ENCODE results near the gene NRXN3. TPM values are rescaled to one million over a fixed set of nuclear protein-coding genes. Genes with fewer than 3 reads are reported as not detected.

NRXN3 gene
- total and polyA plus RNA-seq, 2 of the 13 experiments (the other 11 are each of a cell fraction or from before 2014, with no cell fraction given) = 0.03 TPM; not detected in 1

DNA sequence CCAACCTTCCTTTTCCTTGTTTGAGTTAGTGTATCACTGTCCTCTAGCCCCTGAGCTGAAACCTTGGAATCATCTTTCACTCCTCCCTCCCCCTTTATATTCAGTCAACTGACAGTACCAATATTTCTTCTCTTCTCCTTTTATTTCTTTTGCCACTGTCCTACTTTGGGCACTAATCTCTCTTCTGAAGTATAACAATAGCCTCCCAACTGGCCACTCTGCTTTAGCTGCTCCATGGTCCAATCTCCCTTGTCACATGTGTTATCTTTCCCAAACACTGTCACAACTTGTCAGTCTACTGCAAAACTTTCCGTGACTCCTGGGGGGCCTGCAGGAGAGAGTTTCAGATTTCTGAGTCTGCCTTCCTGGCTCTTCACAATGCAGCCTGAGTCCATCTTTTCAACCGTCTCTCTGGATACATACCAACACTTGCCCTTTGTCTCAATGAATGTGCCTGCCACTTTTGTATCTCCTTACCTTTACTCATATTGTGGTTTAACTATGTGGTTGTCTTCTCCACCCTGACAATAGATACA lies 1570.0 kb downstream of the NRXN3 start (continued):
- TF ChIP-seq, protein P1, sequence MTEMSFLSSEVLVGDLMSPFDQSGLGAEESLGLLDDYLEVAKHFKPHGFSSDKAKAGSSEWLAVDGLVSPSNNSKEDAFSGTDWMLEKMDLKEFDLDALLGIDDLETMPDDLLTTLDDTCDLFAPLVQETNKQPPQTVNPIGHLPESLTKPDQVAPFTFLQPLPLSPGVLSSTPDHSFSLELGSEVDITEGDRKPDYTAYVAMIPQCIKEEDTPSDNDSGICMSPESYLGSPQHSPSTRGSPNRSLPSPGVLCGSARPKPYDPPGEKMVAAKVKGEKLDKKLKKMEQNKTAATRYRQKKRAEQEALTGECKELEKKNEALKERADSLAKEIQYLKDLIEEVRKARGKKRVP (CRISPR knock-in tag; IDR thresholded peaks at IDR 0.05) = no peak

DNA sequence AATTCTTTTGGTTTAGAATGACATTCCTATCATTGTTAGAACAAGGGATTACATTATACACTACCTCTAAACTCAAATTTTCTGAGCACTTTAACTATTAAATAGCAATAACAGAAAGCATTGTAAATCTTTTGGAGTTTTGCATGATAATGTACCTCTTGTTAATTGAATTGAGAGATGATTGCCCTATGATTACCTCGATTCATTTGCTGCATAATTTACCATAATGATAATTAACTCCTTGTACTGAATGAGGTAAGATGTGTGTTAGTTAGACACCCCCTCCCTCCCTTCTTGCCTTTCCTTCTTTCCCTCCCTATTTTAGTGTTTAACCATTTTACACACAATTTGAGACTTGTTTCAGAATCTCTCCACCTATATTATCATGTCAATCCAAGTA lies 1572.0 kb downstream of the NRXN3 start:
- H3K27me3 ChIP-seq (ENCODE audit: control insufficient read depth in 1 of 2, insufficient read depth in 2 of 2, low read length in 2 of 2) = no peaks in the 10 kb centered on the region
- TF ChIP-seq ARID5B (CRISPR knock-in tag; IDR thresholded peaks at IDR 0.05) (no peak), ZFP41 (CRISPR knock-in tag; IDR thresholded peaks at IDR 0.05; ENCODE audit: borderline replicate concordance) (no peak), DMAP1 (CRISPR knock-in tag; IDR thresholded peaks at IDR 0.05) (no peak), EP300 (IDR thresholded peaks at IDR 0.05; ENCODE audit: low read depth in 2 of 2, low read length in 2 of 2) (no peak), EP300 (CRISPR knock-in tag; IDR thresholded peaks at IDR 0.05; ENCODE audit: borderline replicate concordance) (no peak), MEIS1 (CRISPR knock-in tag; IDR thresholded peaks at IDR 0.05; ENCODE audit: borderline replicate concordance) (no peak), ZMAT3 (CRISPR knock-in tag; conservative IDR thresholded peaks at IDR 0.05) (no peak)
- H3K9ac ChIP-seq (ENCODE audit: insufficient read depth, low read depth, low read length) = no peak overlapping the region
- H4K20me1 ChIP-seq (ENCODE audit: insufficient read depth, low read length) = no peaks in the 10 kb centered on the region
- H3K4me1 ChIP-seq (ENCODE audit: insufficient read depth, low read length) = no peaks in the 10 kb centered on the region
- ATAC-seq = no peak
- no peak overlapping the region for H2AFZ ChIP-seq (ENCODE audit: low read length)
- ChIA-PET CTCF (ENCODE audit: low intra/inter-chr PET ratio, low total read pairs) (no interaction called here), POLR2A (no interaction called here)
- no peak overlapping the region for H3K4me3 ChIP-seq (replicated peaks in 1 of 3; ENCODE audit: insufficient read depth in 1 of 3, low read depth in 2 of 3, low read length in 3 of 3)
- 4% methylated on average over 1 of the region's 1 CpG for WGBS (ENCODE audit: low lambda C conversion rate)
- H3K36me3 ChIP-seq (replicated peaks in 1 of 2; ENCODE audit: control insufficient read depth in 1 of 2, insufficient read depth in 2 of 2, low read length in 2 of 2) = no peaks in the 10 kb centered on the region
- no peak overlapping the region for H3K4me2 ChIP-seq (ENCODE audit: low read depth, low read length)
- DNase-seq (ENCODE audit: low spot score) = no peak
- intact Hi-C loops (cut with micrococcal nuclease; ENCODE audit: unreplicated experiment) (no loop called here), in situ Hi-C loops (cut with HindIII; ENCODE audit: extremely low pct_ligation_motif_present, low pct_unique_long_range_greater_than_20kb) (no loop called here)
- FAIRE-seq = no peak
- no peaks in the 10 kb centered on the region for H3K79me2 ChIP-seq (ENCODE audit: insufficient read depth, low read length)
- no TSS peak for BruUV-seq (replicated peaks)
- H3K27ac ChIP-seq (ENCODE audit: extremely low read length, insufficient read depth, low read length) = no peak overlapping the region
- H3K9me3 ChIP-seq (ENCODE audit: low read length) = peaks cover 89% of the 10 kb centered on the region

Measured in HepG2 (cell line).